B cell (primary cell): ENCODE data around the gene NKD2. TPM values are rescaled to one million over a fixed set of nuclear protein-coding genes. Genes with fewer than 3 reads are reported as not detected.

Source experiments
- ATAC-seq: fragments of 200-7000 bp; cut with Tn5 transposase; one replicate; pipeline ENCODE4 v1.10.0; 2021; ENCODE audit warnings: low read depth, mild to moderate bottlenecking, moderate number of reproducible peaks, moderate library complexity
- CTCF ChIA-PET: fragments of 350-600 bp; sonication (Branson Sonifier 250); formaldehyde crosslinking; loops from one replicate; lab custom pipeline; 2021; ENCODE audit warnings: antibody characterized with exemption, inconsistent platforms; lab: Charles Lee
- POLR2A ChIA-PET: fragments of 350-600 bp; sonication (Branson Sonifier 250); formaldehyde crosslinking; loops from one replicate; lab custom pipeline; 2021; ENCODE audit warnings: antibody characterized with exemption; lab: Charles Lee
- DNase-seq: peaks from one replicate; pipeline ENCODE4 v3.0.0; 2013
- H2AFZ ChIP-seq: 2 replicates; pipeline ENCODE4 v1.6.1; 2012; ENCODE audit warnings: mild to moderate bottlenecking, low read depth, low read length; ENCODE audit not compliant: insufficient read depth, poor library complexity, severe bottlenecking
- H3K27ac ChIP-seq, 2 donors: 1 replicate in 1 of 2; 2 replicates in 1 of 2; pipeline ENCODE4 v1.5.1; 2012 to 2013; ENCODE audit warnings: low read length in 2 of 2, mild to moderate bottlenecking in 2 of 2, moderate library complexity in 1 of 2
- H3K27me3 ChIP-seq, 4 experiments: fragments of 200-600 bp in 1 of 4; sonication (generic) in 1 of 4; replicated peaks in 1 of 4; 1 replicate in 2 of 4; 2 replicates in 2 of 4; pipeline versions ENCODE4 v1.6.1 to v1.7.0; 2013 to 2016; ENCODE audit warnings: low read length in 3 of 4, mild to moderate bottlenecking in 2 of 4, mixed read lengths in 1 of 4, moderate library complexity in 1 of 4; ENCODE audit not compliant: insufficient read depth in 4 of 4, control insufficient read depth in 3 of 4; ENCODE audit errors: control extremely low read depth in 1 of 4
- H3K36me3 ChIP-seq, 2 experiments: replicated peaks in 1 of 2; 1 replicate in 1 of 2; 2 replicates in 1 of 2; pipeline versions ENCODE4 v1.6.1 to v1.7.1; 2013; ENCODE audit warnings: low read length in 1 of 2; ENCODE audit not compliant: insufficient read depth in 2 of 2, control insufficient read depth in 1 of 2; ENCODE audit errors: control extremely low read depth in 1 of 2, extremely low read depth in 1 of 2
- H3K4me1 ChIP-seq, 2 donors: fragments of 200-600 bp in 1 of 2; sonication (generic) in 1 of 2; 1 replicate in 1 of 2; 2 replicates in 1 of 2; pipeline versions ENCODE4 v1.5.1 to v1.6.1; 2013 to 2017; ENCODE audit warnings: low read length in 2 of 2; ENCODE audit not compliant: control insufficient read depth in 2 of 2, insufficient read depth in 2 of 2
- H3K4me2 ChIP-seq: replicated peaks from 2 replicates; pipeline ENCODE3; 2012; ENCODE audit warnings: mild to moderate bottlenecking, low read depth, low read length; ENCODE audit not compliant: poor library complexity, severe bottlenecking
- H3K4me3 ChIP-seq, 5 experiments: fragments of 200-600 bp in 1 of 5; sonication (generic) in 1 of 5; 1 replicate in 3 of 5; 2 replicates in 2 of 5; pipeline versions ENCODE4 v1.5.1 to v1.7.0; 2011 to 2016; ENCODE audit warnings: low read length in 4 of 5, mild to moderate bottlenecking in 4 of 5, low read depth in 2 of 5, control low read depth in 1 of 5, moderate library complexity in 1 of 5; ENCODE audit not compliant: insufficient read depth in 1 of 5; ENCODE audit errors: control extremely low read depth in 1 of 5, extremely low read depth in 1 of 5
- H3K79me2 ChIP-seq: fragments of 200-600 bp; sonication (generic); one replicate; pipeline ENCODE4 v1.6.0; 2016; ENCODE audit warnings: low read length; ENCODE audit not compliant: control insufficient read depth, insufficient read depth
- H3K9ac ChIP-seq: fragments of 200-600 bp; sonication (generic); 2 replicates; pipeline ENCODE4 v1.6.1; 2017; ENCODE audit warnings: mild to moderate bottlenecking, low read length, moderate library complexity
- H3K9me3 ChIP-seq, 3 donors: one replicate each; pipeline versions ENCODE4 v1.6.1 to v1.7.1; 2013; ENCODE audit warnings: low read length in 2 of 3; ENCODE audit not compliant: control insufficient read depth in 2 of 3, insufficient read depth in 1 of 3; ENCODE audit errors: control extremely low read depth in 1 of 3
- H4K20me1 ChIP-seq: 2 replicates; pipeline ENCODE4 v1.6.0; 2012; ENCODE audit warnings: mild to moderate bottlenecking, low read length; ENCODE audit not compliant: insufficient read depth, control insufficient read depth, poor library complexity, severe bottlenecking
- H3K27ac Mint-ChIP-seq: one replicate; pipeline ENCODE4 v1.8.0; 2021; ENCODE audit warnings: mixed read lengths
- H3K27me3 Mint-ChIP-seq: one replicate; pipeline ENCODE4 v1.8.0; 2021; ENCODE audit warnings: mixed read lengths
- H3K4me1 Mint-ChIP-seq: one replicate; pipeline ENCODE4 v1.8.0; 2021; ENCODE audit warnings: mixed read lengths
- H3K4me3 Mint-ChIP-seq: one replicate; pipeline ENCODE4 v1.8.0; 2021; ENCODE audit warnings: mixed read lengths
- H3K9me3 Mint-ChIP-seq: one replicate; pipeline ENCODE4 v1.8.0; 2022; ENCODE audit warnings: mixed read lengths; ENCODE audit not compliant: insufficient read depth
- EZH2 ChIP-seq: IDR thresholded peaks from 2 replicates; pipeline ENCODE4 v1.6.1; 2012; ENCODE audit warnings: borderline replicate concordance, low read depth, mild to moderate bottlenecking, moderate library complexity, low read length; ENCODE audit not compliant: insufficient read depth, poor library complexity, severe bottlenecking
- WGBS: methylation state at CpG from one replicate; pipeline ENCODE4 v1.1.5; 2013; ENCODE audit warnings: missing lambda C conversion rate; ENCODE audit not compliant: insufficient coverage; 5-methylcytosine and 5-hydroxymethylcytosine counted together
- intact Hi-C: fragments of 100-400 bp; cut with micrococcal nuclease; formaldehyde crosslinking; loops from one replicate; pipeline ENCODE4 v1.10.0; 2022
- polyA plus RNA-seq: library from polyadenylated mRNA; depleted of rRNA; stranded (reverse); fragments of >200 nt; gene quantifications from 2 replicates; pipeline ENCODE4 v1.2.3, GENCODE V29; 2012
- total RNA-seq, 2 donors: library from RNA; stranded (reverse); fragments of 120-200 nt in 1 of 2; gene quantifications; 1 replicate in 1 of 2; 2 replicates in 1 of 2; pipeline versions ENCODE4 v1.2.3 to v1.2.4, GENCODE V29; 2013 to 2022
- TF ChIP-seq, protein P1 (sequence below): fragments of 200-600 bp; IDR thresholded peaks from one replicate; pipeline ENCODE4 v1.8.0; 2022; ENCODE audit warnings: antibody characterized with exemption, mild to moderate bottlenecking

NKD2 gene
- total and polyA plus RNA-seq, 2 donors (not counting 1 experiment from before 2014, with no cell fraction given): 0.12 to 0.34 TPM

DNA sequence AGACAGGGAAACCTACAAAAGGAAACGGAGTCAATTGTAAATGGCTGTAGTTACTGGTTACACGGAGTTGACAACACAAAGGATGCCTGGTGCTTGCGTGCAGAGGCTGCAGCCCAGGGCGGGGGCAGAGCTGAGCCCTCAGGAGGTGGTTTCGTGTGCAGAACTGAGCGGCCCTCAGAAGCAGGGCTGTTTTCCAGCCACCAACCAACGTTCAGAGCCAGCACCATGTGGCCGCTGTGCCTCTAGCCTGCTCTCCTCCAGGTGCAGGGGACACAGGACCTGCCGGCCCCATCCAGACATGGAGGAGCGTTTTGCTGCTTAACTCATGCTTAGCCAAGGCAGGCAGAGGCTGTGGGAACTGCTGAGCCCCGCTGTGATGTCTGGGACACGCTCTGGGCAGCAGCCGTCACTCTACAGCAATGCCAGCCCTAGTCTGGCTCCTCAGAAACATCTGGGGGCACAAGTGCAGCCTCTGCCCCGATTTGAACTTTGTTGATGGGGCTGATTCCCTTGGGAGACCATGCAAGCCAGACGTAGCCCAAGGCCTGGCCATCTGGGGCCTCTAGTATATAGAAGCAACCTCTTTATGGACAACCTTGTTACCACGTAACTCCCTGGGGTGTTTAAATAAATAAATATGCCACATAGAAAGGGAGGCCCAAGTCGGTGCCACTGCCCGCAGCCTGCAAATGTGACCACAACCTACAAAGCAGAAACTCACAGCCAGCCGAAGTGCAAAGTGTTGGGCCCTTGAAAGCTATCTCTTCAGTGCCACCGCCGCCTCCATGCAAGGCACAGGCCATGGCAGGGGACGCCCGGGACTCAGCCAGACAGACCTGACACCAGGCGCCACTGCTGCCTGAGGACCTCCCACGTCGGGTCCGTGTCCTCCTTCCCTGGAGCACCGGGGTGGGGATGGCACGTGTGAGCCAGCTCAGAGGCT lies 42.1 kb downstream of the NKD2 start:
- Histone ChIP-seq H3K9ac (no peak overlapping the region), H3K27me3 (no peaks in the 10 kb centered on the region), H2AFZ (no peak overlapping the region), H3K4me3 (no peak overlapping the region), H3K27ac (no peak overlapping the region), H3K4me1 (no peaks in the 10 kb centered on the region), H3K9me3 (no peaks in the 10 kb centered on the region), H3K79me2 (no peaks in the 10 kb centered on the region), H3K4me2 (no peak overlapping the region), H4K20me1 (no peaks in the 10 kb centered on the region), H3K36me3 (peaks cover 0 to 3% of the 10 kb centered on the region in 2 experiments)
- 66% methylated on average over 27 of the region's 29 CpGs for WGBS
- POLR2A ChIA-PET: no interaction called here
- H3K27ac Mint-ChIP-seq: no peak overlapping the region
- intact Hi-C loops: no loop called here
- H3K27me3 Mint-ChIP-seq: no peaks in the 10 kb centered on the region
- H3K4me3 Mint-ChIP-seq: no peak overlapping the region
- ATAC-seq (no peak), DNase-seq (no peak)
- no peaks in the 10 kb centered on the region for H3K4me1 Mint-ChIP-seq
- TF ChIP-seq EZH2: no peak
- TF ChIP-seq, protein P1, sequence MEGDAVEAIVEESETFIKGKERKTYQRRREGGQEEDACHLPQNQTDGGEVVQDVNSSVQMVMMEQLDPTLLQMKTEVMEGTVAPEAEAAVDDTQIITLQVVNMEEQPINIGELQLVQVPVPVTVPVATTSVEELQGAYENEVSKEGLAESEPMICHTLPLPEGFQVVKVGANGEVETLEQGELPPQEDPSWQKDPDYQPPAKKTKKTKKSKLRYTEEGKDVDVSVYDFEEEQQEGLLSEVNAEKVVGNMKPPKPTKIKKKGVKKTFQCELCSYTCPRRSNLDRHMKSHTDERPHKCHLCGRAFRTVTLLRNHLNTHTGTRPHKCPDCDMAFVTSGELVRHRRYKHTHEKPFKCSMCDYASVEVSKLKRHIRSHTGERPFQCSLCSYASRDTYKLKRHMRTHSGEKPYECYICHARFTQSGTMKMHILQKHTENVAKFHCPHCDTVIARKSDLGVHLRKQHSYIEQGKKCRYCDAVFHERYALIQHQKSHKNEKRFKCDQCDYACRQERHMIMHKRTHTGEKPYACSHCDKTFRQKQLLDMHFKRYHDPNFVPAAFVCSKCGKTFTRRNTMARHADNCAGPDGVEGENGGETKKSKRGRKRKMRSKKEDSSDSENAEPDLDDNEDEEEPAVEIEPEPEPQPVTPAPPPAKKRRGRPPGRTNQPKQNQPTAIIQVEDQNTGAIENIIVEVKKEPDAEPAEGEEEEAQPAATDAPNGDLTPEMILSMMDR: no peak
- peaks cover 10% of the 10 kb centered on the region for H3K9me3 Mint-ChIP-seq
- CTCF ChIA-PET: no interaction called here

DNA sequence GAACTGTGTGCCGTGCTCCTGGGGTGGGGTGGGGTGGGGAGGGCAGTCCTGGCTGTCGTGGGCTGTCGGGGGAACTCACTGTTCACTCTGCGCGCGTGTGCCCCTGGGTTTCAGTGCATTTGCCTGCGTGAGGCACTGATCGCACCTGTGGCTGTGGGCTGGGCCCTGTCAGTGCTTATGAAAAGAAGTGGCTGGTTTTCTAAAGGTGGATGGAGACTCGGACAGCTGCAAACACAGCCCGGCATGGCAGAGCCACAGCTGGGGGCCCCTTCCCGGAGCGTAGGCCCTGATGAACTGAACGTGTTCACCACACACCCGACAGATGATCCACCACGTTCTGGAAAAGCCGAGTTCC lies 42.7 kb downstream of the NKD2 start:
- H3K27me3 ChIP-seq: no peaks in the 10 kb centered on the region
- no peak overlapping the region for H3K4me3 ChIP-seq
- no peaks in the 10 kb centered on the region for H3K4me1 ChIP-seq
- H3K9me3 Mint-ChIP-seq: peaks cover 10% of the 10 kb centered on the region
- no peak for DNase-seq
- intact Hi-C loops: no loop called here
- H3K4me1 Mint-ChIP-seq: no peaks in the 10 kb centered on the region
- H3K9ac ChIP-seq: no peak overlapping the region
- H3K36me3 ChIP-seq: peaks cover 0 to 3% of the 10 kb centered on the region in 2 experiments
- TF ChIP-seq, protein P1: no peak
- no peak for TF ChIP-seq EZH2
- no peaks in the 10 kb centered on the region for H3K79me2 ChIP-seq
- 82% methylated on average over 12 of the region's 16 CpGs for WGBS
- H3K4me2 ChIP-seq: no peak overlapping the region
- H3K4me3 Mint-ChIP-seq: no peak overlapping the region
- ATAC-seq: no peak
- H2AFZ ChIP-seq: no peak overlapping the region
- CTCF ChIA-PET: no interaction called here
- POLR2A ChIA-PET: no interaction called here
- no peak overlapping the region for H3K27ac Mint-ChIP-seq
- no peaks in the 10 kb centered on the region for H3K9me3 ChIP-seq
- no peaks in the 10 kb centered on the region for H4K20me1 ChIP-seq
- no peak overlapping the region for H3K27ac ChIP-seq
- H3K27me3 Mint-ChIP-seq: no peaks in the 10 kb centered on the region
